Stimulated activated CD4-positive, alpha-beta T cell treated with anti-CD3 and anti-CD28 coated beads, TNF-alpha, amount 100 ng/mL, for 24 hours (primary cell): Measurements from ENCODE around the gene PELI1.
"Not testable (repeated sequence)": the region's sequence is repeated elsewhere in the genome, so short reads cannot be mapped to it uniquely, and the experiment has no call there.

Source experiments
- DNase-seq, 3 experiments: peaks; one replicate each; pipeline ENCODE4 v3.0.0-alpha.2; 2020; ENCODE audit warnings: low read depth in 3 of 3

PELI1 gene

GRCh38 chr2:64122358-64122757 lies 21.9 kb downstream of the PELI1 start:
- DNase-seq, result no peak

DNA sequence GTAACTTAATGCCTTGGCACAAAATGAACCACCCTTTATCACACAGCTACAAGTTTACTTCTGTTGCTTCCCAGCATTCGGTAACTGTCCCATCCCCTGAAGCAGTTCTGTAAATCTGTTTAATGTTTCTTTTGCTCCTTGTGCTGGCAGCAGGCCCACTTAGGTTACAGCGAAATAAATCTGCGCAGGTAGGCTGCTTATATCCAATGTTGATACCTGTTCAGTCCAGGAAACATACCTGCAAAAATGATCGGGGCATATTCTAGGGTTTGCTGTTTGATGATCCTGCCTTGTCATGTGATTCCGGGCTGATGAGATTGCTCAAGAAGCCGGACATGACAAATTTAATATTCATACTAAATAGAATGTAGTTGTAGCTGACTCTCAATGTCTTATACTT lies 23.3 kb downstream of the PELI1 start:
- DNase-seq, result no peak

- no peak for DNase-seq
Observed at GRCh38 chr2:64120008-64120407, 24.2 kb downstream of the PELI1 start.

DNA sequence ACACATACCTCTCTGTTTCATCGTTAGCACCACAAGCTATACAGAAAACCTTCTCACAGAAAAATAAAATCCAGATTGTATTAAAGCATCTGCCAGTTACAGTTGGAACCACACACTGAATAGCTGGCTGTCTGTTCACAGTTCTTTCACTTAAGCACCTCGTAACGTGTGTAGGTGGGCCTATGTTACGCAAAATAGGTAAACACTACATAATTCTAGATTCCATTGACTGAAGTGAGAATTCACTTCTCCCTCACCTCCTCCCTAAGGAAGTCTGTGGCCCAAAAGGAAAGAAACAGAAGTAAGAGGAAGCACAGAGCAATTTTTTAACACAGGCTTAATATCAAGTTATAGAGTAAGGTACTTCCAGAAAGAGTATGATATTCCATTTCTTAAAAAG lies 24.9 kb downstream of the PELI1 start:
- DNase-seq, result no peak

DNA sequence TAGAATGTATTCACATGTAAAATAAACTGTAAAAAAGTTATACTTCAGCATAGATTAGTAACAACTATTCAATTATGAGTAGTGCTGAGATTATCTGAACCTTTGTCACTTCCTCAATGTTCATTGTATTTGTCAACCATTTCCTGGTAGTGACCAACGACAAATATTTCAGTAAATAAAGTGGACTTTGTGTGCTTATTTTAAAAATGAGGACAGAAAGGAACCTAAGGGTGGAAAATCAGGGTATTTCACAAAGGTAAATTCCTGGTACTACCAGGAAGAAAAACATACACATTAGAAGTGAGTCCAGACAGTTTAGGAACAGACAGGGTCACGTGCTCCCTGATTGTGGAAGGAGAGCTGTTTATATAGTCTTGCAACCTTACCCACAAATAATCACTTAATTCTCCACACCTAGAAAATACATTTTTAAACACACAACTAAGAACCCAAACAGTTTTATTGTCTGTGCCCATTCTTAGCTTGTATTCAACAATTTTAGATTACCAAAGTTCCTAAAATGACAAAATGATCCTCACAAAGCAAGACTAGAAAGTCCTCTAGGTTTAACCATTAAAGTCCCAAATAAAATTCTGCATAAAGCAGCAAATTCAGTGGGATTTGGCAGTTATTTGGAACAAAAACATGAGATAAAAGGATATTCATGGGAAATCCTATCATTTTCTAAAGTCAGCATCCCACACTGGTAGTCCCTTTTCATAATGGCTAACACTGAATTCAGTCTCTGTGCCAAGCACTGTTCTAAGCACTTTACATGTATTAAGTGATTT lies 28.2 kb downstream of the PELI1 start:
- no peak for DNase-seq

GRCh38 chr2:64114912-64115277 lies 29.3 kb downstream of the PELI1 start:
- DNase-seq, result no peak

DNA sequence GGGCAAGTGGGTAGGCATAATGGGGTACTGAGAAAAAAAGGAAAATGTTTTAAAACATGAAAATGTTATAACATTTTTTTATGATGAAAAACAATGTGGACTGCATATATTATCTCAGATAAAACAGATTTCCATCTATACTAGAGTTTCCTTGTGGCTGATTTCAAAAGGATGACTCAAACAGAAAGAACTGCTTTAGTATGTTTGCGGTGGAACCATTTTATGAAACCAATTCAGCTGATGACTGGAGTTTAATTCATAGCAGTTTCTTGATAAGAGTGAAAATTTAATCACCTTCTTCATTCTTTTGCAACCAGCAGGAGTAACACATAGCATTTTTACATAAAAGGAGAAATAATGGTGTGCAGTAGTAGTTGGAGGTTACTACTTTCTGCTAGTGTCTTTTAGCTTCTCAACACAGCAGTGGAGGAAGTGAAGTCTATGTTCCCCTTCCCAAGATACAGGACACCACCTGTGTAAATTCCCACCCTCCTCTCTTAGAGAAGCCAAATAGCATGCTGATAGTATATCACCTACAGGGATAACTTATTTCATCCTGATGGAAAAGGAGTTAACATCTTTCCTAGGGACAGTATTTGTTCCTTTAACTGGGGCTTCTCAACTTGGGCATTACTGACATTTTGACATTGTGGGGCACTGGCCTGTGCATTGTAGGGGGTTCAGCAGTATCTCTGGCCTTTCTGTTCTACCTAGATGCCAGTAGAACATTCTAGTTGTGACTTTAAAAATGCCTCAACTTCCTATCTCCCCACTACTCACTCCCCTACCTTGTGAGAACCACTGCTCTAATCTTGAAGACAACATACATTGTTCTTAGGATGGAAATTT lies 29.9 kb downstream of the PELI1 start:
- DNase-seq, result no peak

DNA sequence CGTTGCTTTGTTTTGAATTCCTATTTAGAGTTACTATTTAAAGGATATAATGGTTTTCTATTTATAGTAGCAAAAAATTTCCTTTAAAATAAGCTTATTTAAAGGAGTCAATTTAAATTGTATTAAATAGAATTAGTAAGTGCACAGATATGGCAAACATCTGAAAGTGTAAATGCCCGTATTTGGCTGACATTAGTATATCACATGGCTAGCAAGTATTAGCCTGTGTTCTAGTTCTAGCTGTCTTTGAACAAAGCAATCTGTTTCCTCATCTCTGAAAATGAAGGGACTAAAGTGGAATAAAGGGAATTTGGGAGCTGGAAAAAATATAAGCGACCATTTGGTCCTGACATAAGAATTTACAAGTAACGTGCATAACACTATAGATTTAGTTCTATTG lies 32.2 kb downstream of the PELI1 start:
- no peak for DNase-seq

GRCh38 chr2:64111426-64111825 lies 32.8 kb downstream of the PELI1 start:
- DNase-seq, result no peak

GRCh38 chr2:64108666-64109241 lies 35.5 kb downstream of the PELI1 start:
- DNase-seq, result no peak

DNA sequence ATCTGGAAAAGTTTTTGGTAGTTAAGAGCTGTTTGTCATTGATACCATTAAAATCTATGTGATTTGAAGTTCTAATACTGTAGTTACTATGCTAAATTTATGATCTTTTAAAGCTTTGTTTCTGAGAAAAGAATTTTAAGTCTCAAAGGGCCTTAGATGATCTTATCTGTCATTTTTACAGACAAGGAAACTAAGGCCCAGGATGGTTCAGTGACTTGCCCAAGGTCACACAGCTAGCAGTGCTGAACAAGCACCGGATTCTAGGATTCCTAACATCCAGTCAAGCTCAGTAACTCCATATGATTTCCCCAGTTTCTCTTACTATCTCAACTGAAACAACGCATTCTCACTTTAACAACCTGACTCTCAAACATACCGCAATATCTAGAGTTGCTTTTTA lies 37.7 kb downstream of the PELI1 start:
- DNase-seq, result no peak

DNA sequence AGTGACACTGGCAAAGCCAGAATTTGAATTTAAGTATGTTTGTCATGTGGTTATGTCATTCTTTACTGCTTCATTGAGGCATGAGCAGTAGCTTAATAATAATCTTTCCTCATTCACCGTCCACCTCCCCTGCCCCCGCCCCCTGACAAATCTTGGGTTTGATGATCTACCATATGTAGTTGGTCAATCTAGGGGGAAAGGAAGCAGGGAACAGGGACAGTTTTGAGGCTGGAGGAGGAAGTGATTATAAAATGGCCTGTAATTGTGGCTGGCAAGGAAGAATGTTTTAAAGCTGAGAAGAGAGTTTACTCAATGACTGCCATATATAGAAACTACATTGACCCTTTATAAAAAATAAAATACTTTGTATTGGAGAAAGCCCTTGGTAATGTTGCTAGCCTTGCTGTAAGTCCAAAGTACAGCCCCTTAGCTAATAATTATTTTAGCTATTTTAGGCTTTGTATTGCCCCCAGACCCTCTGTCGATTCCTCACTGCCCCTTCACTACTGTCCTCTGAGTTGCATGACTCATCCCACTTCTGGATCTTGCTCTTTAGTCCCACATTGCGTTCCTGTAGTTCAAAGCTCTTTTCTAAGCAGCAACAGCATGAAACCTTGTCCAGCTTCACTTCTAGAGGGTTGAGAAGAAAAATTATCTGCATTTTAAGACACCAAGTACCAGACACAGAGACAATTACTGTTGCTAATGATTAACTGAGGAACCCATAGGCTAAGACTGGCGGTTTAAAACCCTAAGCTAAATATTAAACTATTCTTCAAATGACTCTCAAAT lies 38.4 kb downstream of the PELI1 start:
- DNase-seq, result no peak

- no peak for DNase-seq
Observed at GRCh38 chr2:64104933-64105332, 39.3 kb downstream of the PELI1 start.

DNA sequence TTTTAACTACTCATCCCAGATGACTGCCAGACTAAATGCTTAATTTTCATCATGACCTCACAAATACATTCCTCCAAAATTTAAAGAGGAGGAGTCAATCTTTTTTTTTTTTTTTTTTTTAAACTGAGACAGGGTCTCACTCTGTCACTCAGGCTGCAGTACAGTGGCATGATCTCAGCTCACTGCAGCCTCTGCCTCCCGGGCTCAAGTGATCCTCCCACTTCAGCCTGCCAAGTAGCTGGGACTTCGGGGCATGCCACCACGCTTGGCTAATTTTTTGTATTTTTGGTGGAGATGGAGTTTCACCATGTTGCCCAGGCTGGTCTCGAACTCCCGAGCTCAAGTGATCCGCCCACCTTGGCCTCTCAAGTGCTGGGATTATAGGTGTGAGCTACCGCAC lies 41.5 kb downstream of the PELI1 start:
- not testable (repeated sequence) for DNase-seq

DNA sequence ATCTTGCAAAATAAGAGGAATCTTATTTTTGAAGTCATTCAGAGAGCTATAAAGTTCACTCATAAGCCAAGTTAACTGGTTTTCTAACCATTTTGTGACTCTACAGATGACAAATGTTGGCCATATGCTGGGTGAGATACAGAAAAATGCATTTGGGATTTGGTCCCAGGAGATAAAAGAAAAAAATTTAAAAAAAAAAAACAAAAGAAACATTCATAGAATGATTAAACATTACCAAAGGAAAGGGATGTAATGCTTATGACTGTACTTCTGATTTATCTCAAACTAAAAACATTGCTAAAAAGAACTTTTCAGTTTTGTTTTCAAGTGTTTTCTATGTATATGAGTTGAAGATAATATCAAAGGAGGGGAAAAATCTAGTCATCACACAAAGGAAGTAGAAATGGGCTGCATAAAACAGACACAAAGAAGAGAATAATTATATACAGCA lies 43.1 kb downstream of the PELI1 start:
- no peak for DNase-seq

DNA sequence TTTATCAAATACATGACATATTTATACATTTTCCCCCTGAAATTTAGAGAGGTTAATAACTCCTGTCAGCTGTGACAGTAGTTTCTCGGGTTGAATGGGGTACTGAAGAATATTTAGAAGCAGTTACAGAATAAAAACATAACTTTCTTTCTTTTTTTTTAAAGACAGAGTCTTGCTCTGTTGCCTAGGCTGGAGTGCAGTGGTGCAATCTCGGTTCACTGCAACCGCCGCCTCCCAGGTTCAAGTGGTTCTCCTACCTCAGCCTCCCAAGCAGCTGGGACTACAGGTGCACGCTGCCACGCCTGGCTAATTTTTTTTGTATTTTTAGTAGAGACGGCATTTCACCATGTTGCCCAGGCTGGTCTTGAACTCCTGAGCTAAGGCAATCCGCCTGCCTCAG lies 43.6 kb downstream of the PELI1 start:
- DNase-seq, result not testable (repeated sequence)

- no peak for DNase-seq
Observed at GRCh38 chr2:64094663-64095382, 49.4 kb downstream of the PELI1 start.

- DNase-seq, result no peak
Observed at GRCh38 chr2:64093341-64093740, 50.9 kb downstream of the PELI1 start.

DNA sequence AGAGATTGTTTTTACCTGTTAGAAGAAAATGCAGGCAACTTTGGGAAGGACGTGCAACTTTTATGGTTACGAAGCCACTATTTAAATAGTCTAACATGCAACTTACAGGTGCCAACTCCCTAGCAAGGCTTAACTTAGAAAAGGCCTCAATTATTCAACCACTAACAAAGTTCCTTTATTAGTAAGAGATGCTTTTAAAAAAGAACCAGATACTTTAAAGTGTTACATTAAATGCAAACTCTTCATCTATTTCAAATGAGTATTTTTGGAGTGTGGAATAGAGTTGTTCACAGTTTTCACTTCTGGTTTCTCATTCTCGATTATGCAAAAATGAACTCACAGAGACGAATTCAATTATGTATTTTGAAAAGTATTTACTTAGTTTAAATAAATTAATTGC lies 51.7 kb downstream of the PELI1 start:
- no peak for DNase-seq

DNA sequence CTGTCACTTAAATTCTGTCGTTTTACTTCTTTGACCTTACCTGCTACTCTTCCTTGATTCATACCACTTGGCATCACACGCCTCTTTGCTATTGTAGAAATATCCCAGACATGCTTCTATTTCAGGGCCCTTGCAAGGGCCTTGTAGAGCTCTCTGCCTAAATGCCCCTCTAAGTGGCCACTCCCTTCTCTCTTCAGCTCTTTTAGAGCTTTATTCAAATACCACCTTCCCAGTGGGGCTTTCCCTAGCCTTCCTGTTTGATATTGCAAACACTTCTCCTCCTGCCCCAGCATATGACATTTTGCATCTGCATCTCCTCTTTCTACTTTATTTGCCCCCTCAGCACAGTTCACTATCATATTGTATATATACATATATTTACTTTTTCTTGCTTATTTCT lies 54.0 kb downstream of the PELI1 start:
- no peak for DNase-seq

DNA sequence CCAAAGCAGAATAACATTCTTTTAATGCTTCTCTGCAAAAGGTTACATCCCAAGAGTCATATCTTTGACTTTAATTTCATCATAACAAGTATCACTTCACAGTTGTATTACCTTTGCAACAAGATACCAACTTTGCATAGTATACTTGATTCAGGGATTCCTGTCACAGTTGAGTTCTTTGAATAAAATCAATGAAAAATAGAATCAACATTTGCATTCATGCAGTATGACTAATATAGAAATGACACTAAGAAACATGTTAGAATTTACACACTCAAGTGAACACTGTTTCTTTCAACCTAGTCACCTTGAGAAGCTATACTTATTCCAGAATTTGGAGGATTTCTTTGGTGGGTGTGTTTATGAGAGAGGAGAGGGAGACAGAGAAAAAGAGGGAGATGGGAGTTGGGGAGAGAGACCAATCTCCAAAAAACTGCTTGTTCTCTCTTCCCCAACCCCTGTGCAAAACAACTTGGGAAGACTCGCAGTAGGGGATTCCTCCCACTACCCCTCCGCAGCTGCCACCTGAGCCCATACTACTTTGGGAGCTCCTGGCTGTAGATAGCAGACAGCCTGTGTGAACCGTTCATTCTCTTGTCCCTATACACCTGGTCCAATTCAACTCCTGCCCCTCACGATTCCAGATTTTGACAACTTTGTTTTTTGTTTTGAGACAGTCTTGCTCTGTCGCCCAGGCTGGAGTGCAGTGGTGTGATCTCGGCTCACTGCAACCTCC lies 57.7 kb downstream of the PELI1 start:
- DNase-seq, result no peak
